WTC11 (cell line): ENCODE results near the gene NXT1. TPM values are rescaled to one million over a fixed set of nuclear protein-coding genes. Genes with fewer than 3 reads are reported as not detected.

Experiments used
- ATAC-seq: fragments of 200-7000 bp; cut with Tn5 transposase; 2 replicates; pipeline ENCODE4 v1.10.0; 2021; ENCODE audit warnings: mild to moderate bottlenecking, moderate library complexity
- CTCF ChIA-PET: fragments of 300-600 bp; sonication (Branson Sonifier 250); formaldehyde crosslinking; loops from one replicate; lab custom pipeline; 2021; ENCODE audit warnings: antibody characterized with exemption; lab: Charles Lee
- POLR2A ChIA-PET: fragments of 350-600 bp; sonication (Branson Sonifier 250); formaldehyde crosslinking; loops from one replicate; lab custom pipeline; 2021; ENCODE audit warnings: antibody characterized with exemption; lab: Charles Lee
- DNase-seq: peaks from one replicate; pipeline ENCODE4 v3.0.0; 2021; ENCODE audit warnings: low spot score
- H3K27ac Mint-ChIP-seq: 2 replicates; pipeline ENCODE4 v1.8.0; 2021; ENCODE audit warnings: mixed read lengths
- H3K27me3 Mint-ChIP-seq: 2 replicates; pipeline ENCODE4 v1.8.0; 2021; ENCODE audit warnings: low read depth, mild to moderate bottlenecking, moderate library complexity, mixed read lengths
- H3K36me3 Mint-ChIP-seq: 2 replicates; pipeline ENCODE4 v1.8.0; 2021; ENCODE audit warnings: mixed read lengths
- H3K4me1 Mint-ChIP-seq: 2 replicates; pipeline ENCODE4 v1.8.0; 2022; ENCODE audit warnings: mixed read lengths
- H3K4me3 Mint-ChIP-seq: 2 replicates; pipeline ENCODE4 v1.8.0; 2021; ENCODE audit warnings: mild to moderate bottlenecking, moderate library complexity, mixed read lengths
- H3K9me3 Mint-ChIP-seq: 2 replicates; pipeline ENCODE4 v1.8.0; 2021; ENCODE audit warnings: mixed read lengths
- CREM ChIP-seq: sonication (generic); formaldehyde crosslinking; IDR thresholded peaks from 2 replicates; pipeline ENCODE4 v1.8.1; 2022; ENCODE audit warnings: mild to moderate bottlenecking, missing genetic modification reagents, moderate library complexity
- ELF4 ChIP-seq: sonication (generic); formaldehyde crosslinking; IDR thresholded peaks from 2 replicates; pipeline ENCODE4 v1.8.1; 2022; ENCODE audit warnings: low read depth, mild to moderate bottlenecking, moderate library complexity, missing genetic modification reagents
- NR2C2 ChIP-seq: sonication (generic); formaldehyde crosslinking; IDR thresholded peaks from 2 replicates; pipeline ENCODE4 v1.8.0; 2022; ENCODE audit warnings: mild to moderate bottlenecking, missing genetic modification reagents
- SOX15 ChIP-seq: fragments of 250-450 bp; sonication (Bioruptor Pico); IDR thresholded peaks from 2 replicates; pipeline ENCODE4 v1.9.0; 2021; ENCODE audit warnings: mild to moderate bottlenecking
- ZNF138 ChIP-seq: sonication (generic); formaldehyde crosslinking; conservative IDR thresholded peaks from 2 replicates; pipeline ENCODE4 v1.8.1; 2022; ENCODE audit warnings: mild to moderate bottlenecking, moderate library complexity, missing genetic modification reagents
- ZNF263 ChIP-seq: sonication (generic); formaldehyde crosslinking; IDR thresholded peaks from 2 replicates; pipeline ENCODE4 v1.8.1; 2022; ENCODE audit warnings: low read depth, mild to moderate bottlenecking, moderate library complexity, missing genetic modification reagents
- ZNF671 ChIP-seq: fragments of 250-450 bp; sonication (Bioruptor Pico); IDR thresholded peaks from 2 replicates; pipeline ENCODE4 v1.8.0; 2021; ENCODE audit warnings: mild to moderate bottlenecking
- total RNA-seq: library from RNA; stranded (reverse); gene quantifications from 3 replicates; pipeline ENCODE4 v1.2.3, GENCODE V29; 2021
- TF ChIP-seq, protein P1 (sequence below): fragments of 250-450 bp; sonication (Bioruptor Pico); IDR thresholded peaks from 2 replicates; pipeline ENCODE4 v1.9.0; 2021; ENCODE audit warnings: moderate library complexity, mild to moderate bottlenecking, inconsistent platforms, borderline replicate concordance
- TF ChIP-seq, protein P2 (sequence below): fragments of 250-450 bp; sonication (Bioruptor Pico); IDR thresholded peaks from 2 replicates; pipeline ENCODE4 v1.8.0; 2021; ENCODE audit warnings: mild to moderate bottlenecking
- TF ChIP-seq, protein P3 (sequence below): sonication (generic); formaldehyde crosslinking; IDR thresholded peaks from 2 replicates; pipeline ENCODE4 v1.8.0; 2023; ENCODE audit warnings: mild to moderate bottlenecking, missing genetic modification reagents
- TF ChIP-seq, protein P4 (sequence below): sonication (generic); formaldehyde crosslinking; IDR thresholded peaks from 2 replicates; pipeline ENCODE4 v1.8.0; 2022; ENCODE audit warnings: mild to moderate bottlenecking, missing genetic modification reagents
- TF ChIP-seq, protein P5 (sequence below): sonication (generic); formaldehyde crosslinking; IDR thresholded peaks from 2 replicates; pipeline ENCODE4 v1.8.1; 2022; ENCODE audit warnings: low read depth, mild to moderate bottlenecking, moderate library complexity, missing genetic modification reagents, borderline replicate concordance
- TF ChIP-seq, protein P6 (sequence below): fragments of 250-450 bp; sonication (Bioruptor Pico); conservative IDR thresholded peaks from 2 replicates; pipeline ENCODE4 v1.9.0; 2021; ENCODE audit warnings: mild to moderate bottlenecking
- TF ChIP-seq, protein P7 (sequence below): sonication (generic); formaldehyde crosslinking; IDR thresholded peaks from 2 replicates; pipeline ENCODE4 v1.8.0; 2023; ENCODE audit warnings: missing genetic modification reagents, mild to moderate bottlenecking, borderline replicate concordance
- TF ChIP-seq, protein P8 (sequence below): fragments of 250-450 bp; sonication (Bioruptor Pico); IDR thresholded peaks from 2 replicates; pipeline ENCODE4 v2.1.2; 2022; ENCODE audit warnings: mild to moderate bottlenecking, moderate library complexity

NXT1 gene
- total RNA-seq, 1 experiment from 2014 or later: 18.8 TPM

DNA sequence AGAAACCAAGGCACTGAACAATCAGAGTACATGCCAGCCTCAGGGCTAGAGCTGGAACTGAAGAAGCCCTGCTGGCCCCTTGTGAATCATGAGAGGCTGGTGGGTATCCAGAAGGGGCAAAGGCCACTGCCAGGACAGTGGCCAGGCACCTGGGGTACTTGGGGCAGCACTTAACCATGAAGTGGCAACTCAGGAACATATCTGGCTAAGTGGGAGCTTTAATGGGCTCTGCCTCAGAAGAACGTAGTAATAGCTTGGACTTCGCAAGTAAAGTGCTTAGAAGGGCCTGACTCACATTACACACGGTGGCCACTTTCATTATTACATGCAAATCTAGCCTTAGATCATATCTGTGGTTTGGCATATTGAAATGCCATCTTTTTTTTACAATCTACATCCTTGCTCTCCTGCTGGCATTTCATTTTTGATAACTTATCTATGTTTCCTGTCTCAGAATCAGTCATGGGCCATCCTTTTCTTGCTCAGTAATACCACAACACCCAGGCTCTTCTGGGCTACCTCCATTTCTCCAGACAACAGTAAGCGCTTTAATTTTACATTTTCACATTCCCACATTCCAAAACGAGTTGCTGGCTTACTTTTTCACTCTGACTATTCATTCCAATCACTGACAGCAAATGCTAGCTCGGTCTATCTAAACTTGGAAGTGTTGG is 49.1 kb downstream of the NXT1 start:
- Mint-ChIP-seq H3K4me1 (peaks cover 15% of the 10 kb centered on the region), H3K27me3 (no peaks in the 10 kb centered on the region), H3K36me3 (peaks cover 19% of the 10 kb centered on the region), H3K4me3 (no peak overlapping the region), H3K9me3 (no peaks in the 10 kb centered on the region), H3K27ac (no peak overlapping the region)
- ATAC-seq (no peak; the same call in 1 of the 2 replicates), DNase-seq (no peak)
- POLR2A ChIA-PET: no interaction called here
- CTCF ChIA-PET: no interaction called here
- TF ChIP-seq, protein P1, sequence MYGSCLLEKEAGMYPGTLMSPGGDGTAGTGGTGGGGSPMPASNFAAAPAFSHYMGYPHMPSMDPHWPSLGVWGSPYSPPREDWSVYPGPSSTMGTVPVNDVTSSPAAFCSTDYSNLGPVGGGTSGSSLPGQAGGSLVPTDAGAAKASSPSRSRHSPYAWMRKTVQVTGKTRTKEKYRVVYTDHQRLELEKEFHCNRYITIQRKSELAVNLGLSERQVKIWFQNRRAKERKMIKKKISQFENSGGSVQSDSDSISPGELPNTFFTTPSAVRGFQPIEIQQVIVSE (CRISPR knock-in tag): no peak
- TF ChIP-seq, protein P2, sequence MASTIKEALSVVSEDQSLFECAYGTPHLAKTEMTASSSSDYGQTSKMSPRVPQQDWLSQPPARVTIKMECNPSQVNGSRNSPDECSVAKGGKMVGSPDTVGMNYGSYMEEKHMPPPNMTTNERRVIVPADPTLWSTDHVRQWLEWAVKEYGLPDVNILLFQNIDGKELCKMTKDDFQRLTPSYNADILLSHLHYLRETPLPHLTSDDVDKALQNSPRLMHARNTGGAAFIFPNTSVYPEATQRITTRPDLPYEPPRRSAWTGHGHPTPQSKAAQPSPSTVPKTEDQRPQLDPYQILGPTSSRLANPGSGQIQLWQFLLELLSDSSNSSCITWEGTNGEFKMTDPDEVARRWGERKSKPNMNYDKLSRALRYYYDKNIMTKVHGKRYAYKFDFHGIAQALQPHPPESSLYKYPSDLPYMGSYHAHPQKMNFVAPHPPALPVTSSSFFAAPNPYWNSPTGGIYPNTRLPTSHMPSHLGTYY (CRISPR knock-in tag): no peak
- TF ChIP-seq, protein P3, sequence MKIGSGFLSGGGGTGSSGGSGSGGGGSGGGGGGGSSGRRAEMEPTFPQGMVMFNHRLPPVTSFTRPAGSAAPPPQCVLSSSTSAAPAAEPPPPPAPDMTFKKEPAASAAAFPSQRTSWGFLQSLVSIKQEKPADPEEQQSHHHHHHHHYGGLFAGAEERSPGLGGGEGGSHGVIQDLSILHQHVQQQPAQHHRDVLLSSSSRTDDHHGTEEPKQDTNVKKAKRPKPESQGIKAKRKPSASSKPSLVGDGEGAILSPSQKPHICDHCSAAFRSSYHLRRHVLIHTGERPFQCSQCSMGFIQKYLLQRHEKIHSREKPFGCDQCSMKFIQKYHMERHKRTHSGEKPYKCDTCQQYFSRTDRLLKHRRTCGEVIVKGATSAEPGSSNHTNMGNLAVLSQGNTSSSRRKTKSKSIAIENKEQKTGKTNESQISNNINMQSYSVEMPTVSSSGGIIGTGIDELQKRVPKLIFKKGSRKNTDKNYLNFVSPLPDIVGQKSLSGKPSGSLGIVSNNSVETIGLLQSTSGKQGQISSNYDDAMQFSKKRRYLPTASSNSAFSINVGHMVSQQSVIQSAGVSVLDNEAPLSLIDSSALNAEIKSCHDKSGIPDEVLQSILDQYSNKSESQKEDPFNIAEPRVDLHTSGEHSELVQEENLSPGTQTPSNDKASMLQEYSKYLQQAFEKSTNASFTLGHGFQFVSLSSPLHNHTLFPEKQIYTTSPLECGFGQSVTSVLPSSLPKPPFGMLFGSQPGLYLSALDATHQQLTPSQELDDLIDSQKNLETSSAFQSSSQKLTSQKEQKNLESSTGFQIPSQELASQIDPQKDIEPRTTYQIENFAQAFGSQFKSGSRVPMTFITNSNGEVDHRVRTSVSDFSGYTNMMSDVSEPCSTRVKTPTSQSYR (CRISPR knock-in tag): no peak
- no peak for TF ChIP-seq CREM (CRISPR knock-in tag)
- TF ChIP-seq, protein P4, sequence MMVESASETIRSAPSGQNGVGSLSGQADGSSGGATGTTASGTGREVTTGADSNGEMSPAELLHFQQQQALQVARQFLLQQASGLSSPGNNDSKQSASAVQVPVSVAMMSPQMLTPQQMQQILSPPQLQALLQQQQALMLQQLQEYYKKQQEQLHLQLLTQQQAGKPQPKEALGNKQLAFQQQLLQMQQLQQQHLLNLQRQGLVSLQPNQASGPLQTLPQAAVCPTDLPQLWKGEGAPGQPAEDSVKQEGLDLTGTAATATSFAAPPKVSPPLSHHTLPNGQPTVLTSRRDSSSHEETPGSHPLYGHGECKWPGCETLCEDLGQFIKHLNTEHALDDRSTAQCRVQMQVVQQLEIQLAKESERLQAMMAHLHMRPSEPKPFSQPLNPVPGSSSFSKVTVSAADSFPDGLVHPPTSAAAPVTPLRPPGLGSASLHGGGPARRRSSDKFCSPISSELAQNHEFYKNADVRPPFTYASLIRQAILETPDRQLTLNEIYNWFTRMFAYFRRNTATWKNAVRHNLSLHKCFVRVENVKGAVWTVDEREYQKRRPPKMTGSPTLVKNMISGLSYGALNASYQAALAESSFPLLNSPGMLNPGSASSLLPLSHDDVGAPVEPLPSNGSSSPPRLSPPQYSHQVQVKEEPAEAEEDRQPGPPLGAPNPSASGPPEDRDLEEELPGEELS (CRISPR knock-in tag): no peak
- TF ChIP-seq, protein P5, sequence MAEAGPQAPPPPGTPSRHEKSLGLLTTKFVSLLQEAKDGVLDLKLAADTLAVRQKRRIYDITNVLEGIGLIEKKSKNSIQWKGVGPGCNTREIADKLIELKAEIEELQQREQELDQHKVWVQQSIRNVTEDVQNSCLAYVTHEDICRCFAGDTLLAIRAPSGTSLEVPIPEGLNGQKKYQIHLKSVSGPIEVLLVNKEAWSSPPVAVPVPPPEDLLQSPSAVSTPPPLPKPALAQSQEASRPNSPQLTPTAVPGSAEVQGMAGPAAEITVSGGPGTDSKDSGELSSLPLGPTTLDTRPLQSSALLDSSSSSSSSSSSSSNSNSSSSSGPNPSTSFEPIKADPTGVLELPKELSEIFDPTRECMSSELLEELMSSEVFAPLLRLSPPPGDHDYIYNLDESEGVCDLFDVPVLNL (CRISPR knock-in tag): no peak
- TF ChIP-seq, protein P6, sequence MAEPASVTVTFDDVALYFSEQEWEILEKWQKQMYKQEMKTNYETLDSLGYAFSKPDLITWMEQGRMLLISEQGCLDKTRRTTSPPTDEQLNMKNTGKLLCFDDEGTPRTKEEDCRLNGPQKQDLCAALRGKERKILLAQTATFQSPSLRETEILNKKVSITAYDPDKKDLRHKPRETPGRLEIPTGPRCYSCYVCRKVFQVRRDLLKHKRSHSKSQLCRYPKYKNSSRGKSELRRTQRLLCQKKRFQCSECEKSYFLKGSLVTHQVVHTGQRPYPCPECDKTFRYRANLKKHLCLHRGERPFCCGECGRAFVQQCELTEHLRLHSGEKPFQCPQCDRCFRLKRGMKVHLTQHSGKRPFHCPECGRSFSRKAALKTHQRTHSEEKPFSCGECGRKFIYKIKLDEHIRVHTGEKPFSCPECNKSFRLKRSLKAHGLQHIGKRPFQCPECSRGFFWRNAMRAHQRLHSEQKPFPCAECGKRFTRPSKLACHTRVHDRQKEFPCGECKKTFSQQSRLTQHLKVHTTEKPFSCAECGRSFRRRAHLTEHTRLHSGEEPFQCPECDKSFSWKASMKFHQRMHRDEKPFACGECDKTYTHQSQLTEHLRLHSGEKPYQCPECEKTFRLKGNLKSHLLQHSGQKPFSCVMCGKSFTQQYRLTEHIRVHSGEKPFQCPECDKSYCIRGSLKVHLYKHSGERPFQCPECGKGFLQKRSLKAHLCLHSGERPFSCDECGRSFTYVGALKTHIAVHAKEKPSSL (CRISPR knock-in tag): no peak
- no peak for TF ChIP-seq SOX15
- TF ChIP-seq, protein P7, sequence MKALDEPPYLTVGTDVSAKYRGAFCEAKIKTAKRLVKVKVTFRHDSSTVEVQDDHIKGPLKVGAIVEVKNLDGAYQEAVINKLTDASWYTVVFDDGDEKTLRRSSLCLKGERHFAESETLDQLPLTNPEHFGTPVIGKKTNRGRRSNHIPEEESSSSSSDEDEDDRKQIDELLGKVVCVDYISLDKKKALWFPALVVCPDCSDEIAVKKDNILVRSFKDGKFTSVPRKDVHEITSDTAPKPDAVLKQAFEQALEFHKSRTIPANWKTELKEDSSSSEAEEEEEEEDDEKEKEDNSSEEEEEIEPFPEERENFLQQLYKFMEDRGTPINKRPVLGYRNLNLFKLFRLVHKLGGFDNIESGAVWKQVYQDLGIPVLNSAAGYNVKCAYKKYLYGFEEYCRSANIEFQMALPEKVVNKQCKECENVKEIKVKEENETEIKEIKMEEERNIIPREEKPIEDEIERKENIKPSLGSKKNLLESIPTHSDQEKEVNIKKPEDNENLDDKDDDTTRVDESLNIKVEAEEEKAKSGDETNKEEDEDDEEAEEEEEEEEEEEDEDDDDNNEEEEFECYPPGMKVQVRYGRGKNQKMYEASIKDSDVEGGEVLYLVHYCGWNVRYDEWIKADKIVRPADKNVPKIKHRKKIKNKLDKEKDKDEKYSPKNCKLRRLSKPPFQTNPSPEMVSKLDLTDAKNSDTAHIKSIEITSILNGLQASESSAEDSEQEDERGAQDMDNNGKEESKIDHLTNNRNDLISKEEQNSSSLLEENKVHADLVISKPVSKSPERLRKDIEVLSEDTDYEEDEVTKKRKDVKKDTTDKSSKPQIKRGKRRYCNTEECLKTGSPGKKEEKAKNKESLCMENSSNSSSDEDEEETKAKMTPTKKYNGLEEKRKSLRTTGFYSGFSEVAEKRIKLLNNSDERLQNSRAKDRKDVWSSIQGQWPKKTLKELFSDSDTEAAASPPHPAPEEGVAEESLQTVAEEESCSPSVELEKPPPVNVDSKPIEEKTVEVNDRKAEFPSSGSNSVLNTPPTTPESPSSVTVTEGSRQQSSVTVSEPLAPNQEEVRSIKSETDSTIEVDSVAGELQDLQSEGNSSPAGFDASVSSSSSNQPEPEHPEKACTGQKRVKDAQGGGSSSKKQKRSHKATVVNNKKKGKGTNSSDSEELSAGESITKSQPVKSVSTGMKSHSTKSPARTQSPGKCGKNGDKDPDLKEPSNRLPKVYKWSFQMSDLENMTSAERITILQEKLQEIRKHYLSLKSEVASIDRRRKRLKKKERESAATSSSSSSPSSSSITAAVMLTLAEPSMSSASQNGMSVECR: no peak
- TF ChIP-seq, protein P8, sequence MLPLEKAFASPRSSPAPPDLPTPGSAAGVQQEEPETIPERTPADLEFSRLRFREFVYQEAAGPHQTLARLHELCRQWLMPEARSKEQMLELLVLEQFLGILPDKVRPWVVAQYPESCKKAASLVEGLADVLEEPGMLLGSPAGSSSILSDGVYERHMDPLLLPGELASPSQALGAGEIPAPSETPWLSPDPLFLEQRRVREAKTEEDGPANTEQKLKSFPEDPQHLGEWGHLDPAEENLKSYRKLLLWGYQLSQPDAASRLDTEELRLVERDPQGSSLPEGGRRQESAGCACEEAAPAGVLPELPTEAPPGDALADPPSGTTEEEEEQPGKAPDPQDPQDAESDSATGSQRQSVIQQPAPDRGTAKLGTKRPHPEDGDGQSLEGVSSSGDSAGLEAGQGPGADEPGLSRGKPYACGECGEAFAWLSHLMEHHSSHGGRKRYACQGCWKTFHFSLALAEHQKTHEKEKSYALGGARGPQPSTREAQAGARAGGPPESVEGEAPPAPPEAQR (CRISPR knock-in tag): no peak
- TF ChIP-seq NR2C2 (CRISPR knock-in tag): no peak
- TF ChIP-seq ELF4 (CRISPR knock-in tag): no peak
- TF ChIP-seq ZNF263 (CRISPR knock-in tag): no peak
- TF ChIP-seq ZNF671 (CRISPR knock-in tag): no peak
- no peak for TF ChIP-seq ZNF138
